GM12891 (cell line): ENCODE data around the gene DHODH.
"Not testable (repeated sequence)": the region's sequence is repeated elsewhere in the genome, so short reads cannot be mapped to it uniquely, and the experiment has no call there.

Experiments used
- DNase-seq: peaks from one replicate; pipeline ENCODE4 v3.0.0; 2011; ENCODE audit warnings: low spot score; ENCODE audit not compliant: insufficient read length
- FAIRE-seq: peaks from 2 replicates; lab custom pipeline; 2011; peaks lifted over from hg19 to GRCh38; lab: Jason Lieb, UNC
- PAX5 ChIP-seq: IDR thresholded peaks from 2 replicates; pipeline ENCODE4 v1.6.1; 2011; ENCODE audit warnings: low read length, moderate library complexity, mild to moderate bottlenecking; ENCODE audit not compliant: insufficient read depth, severe bottlenecking
- POLR2A ChIP-seq: IDR thresholded peaks from 2 replicates; pipeline ENCODE4 v1.6.1; 2011; ENCODE audit warnings: low read depth, low read length, control low read depth
- POLR2AphosphoS5 ChIP-seq: IDR thresholded peaks from 2 replicates; pipeline ENCODE4 v1.6.1; 2011; ENCODE audit warnings: low read depth, low read length, control low read depth
- POU2F2 ChIP-seq: IDR thresholded peaks from 2 replicates; pipeline ENCODE4 v1.6.1; 2011; ENCODE audit warnings: low read depth, mild to moderate bottlenecking, control low read depth, low read length, moderate library complexity
- SPI1 ChIP-seq: IDR thresholded peaks from 2 replicates; pipeline ENCODE4 v1.6.1; 2011; ENCODE audit warnings: low read depth, low read length, control low read depth
- TAF1 ChIP-seq: IDR thresholded peaks from 2 replicates; pipeline ENCODE4 v1.6.1; 2011; ENCODE audit warnings: low read depth, low read length, control low read depth

Gene DHODH

DNA sequence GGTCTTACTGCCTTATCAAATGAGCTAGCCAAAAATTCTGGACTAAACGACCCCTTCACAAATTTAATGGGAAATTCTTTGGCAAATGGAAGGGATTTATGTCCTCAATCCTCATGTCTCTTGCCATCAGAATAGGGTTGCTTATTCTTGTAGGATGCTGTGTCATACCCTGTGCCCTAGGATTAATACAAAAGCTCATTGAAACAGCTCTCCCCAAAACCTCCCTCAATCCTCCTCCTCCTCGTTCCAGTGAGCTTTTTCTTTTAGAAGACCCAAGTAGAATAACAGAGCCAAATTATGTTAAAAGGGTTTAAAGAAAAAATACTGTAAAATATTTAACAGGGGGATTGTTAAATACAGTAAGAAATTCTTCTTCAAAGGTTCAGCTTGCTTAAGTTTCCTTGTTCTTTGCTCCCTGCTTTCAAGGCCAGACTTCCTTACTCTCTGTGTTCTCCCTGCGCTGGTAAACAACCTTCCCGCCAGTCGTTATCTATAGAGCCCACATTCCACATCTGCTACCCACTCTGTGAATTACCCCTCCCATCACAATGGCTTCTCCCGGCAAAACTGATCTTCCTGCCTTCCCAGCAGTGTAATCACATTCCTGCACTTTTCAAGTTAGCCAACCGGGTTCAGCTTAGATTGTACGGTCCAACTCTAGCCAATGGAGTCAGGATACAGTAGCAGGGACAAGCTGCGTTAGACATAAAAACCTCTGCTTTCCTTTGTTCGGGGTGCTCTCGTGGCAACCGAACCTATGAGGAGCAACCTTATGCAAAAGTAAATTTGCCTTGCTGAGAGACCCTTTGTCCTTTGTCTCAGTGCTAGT is 64.2 kb downstream of the DHODH start:
- TF ChIP-seq SPI1 (no peak), POLR2A (no peak), PAX5 (no peak), POU2F2 (no peak), TAF1 (no peak), POLR2AphosphoS5 (no peak)
- FAIRE-seq (no peak), DNase-seq (no peak)

DNA sequence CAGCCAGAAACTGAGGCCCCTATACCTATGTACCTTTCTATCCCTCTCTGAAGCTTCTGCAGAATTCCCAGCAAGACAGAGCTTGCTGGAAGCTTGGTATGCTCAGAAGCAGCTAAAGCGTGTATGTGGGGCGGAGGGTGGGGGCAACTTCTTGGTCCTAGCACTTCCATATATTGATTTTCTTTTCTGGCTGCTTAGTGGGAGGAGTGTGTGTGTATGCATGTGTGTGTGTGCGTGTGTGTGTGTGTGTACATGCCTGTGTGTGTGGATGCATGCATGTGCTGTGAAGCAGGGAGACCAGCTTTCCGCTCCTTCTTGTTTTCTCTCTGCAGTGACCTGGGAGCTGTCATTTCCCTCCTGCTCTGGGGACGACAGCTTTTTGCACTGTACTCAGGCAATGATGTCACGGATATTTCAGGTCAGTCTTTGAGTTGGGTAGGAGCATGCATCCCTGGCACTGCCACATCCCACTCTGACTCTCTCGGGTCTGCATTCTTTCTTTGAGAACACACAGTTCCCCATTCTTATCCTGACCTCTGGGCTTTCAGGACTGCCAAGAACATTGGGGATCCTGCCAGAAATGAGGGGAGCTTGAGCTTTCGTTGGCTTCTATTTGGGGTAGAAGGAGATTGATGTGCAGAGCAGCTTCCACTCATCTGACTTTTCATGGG is 65.2 kb downstream of the DHODH start:
- FAIRE-seq: no peak
- TF ChIP-seq POLR2AphosphoS5 (no peak), POLR2A (no peak), POU2F2 (no peak), PAX5 (no peak), SPI1 (no peak), TAF1 (no peak)
- DNase-seq: no peak

DNA sequence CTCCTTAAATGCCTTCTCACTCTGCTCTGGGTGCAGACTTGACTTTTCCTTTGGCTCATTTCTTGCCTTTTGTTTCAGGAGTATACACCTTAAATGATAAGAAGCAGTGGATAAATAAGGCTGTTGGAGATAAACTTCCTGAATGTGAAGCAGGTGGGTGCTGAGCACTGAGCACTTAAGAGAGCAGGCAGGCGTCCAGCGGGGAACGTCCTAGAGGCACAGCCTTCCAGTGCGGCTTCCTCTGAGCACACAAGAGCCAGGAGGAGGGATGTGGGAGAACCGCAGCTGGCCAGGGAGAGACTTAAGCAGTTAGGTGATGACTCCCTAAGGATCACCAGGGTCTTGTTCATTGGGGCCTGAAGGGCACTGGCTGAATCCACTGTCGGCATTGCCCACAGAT is 66.5 kb downstream of the DHODH start:
- not testable (repeated sequence) for FAIRE-seq, DNase-seq
